Fibroblast of skin of left biceps (primary cell): ENCODE data around the gene GPR151.

Experiments used
- DNase-seq, 2 experiments: peaks; one replicate each; pipeline ENCODE4 v3.0.0-alpha.2; 2013; ENCODE audit warnings: low read depth in 2 of 2

GPR151 gene

GRCh38 chr5:146520731-146521130, 4.7 kb upstream of the GPR151 start:
- DNase-seq = no peak

- no peak for DNase-seq
These were observed 3.6 kb upstream of the GPR151 start for GRCh38 chr5:146519554-146519953.

GRCh38 chr5:146515473-146516150, 378 bp downstream of the GPR151 start:
- DNase-seq = no peak

- DNase-seq = no peak
These were observed 1.4 kb downstream of the GPR151 start for GRCh38 chr5:146514575-146514974.

- DNase-seq = no peak
These were observed 2.5 kb downstream of the GPR151 start for GRCh38 chr5:146513462-146513861.

- peak; percentile 8 to 11 for DNase-seq
These were observed 5.3 kb downstream of the GPR151 start for GRCh38 chr5:146510559-146511125.

GRCh38 chr5:146507428-146507827, 8.6 kb downstream of the GPR151 start:
- DNase-seq = no peak

GRCh38 chr5:146499680-146500079, 16.3 kb downstream of the GPR151 start:
- no peak for DNase-seq

- no peak for DNase-seq
These were observed 21.3 kb downstream of the GPR151 start for GRCh38 chr5:146494656-146495055.

- DNase-seq = no peak
These were observed 25.7 kb downstream of the GPR151 start for GRCh38 chr5:146490089-146490843.

- no peak for DNase-seq
These were observed 31.1 kb downstream of the GPR151 start for GRCh38 chr5:146484714-146485391.

- no peak for DNase-seq
These were observed 33.2 kb downstream of the GPR151 start for GRCh38 chr5:146482775-146483174.

GRCh38 chr5:146475906-146476305, 40.1 kb downstream of the GPR151 start:
- no peak for DNase-seq

GRCh38 chr5:146475190-146475780, 40.7 kb downstream of the GPR151 start:
- DNase-seq = no peak

- DNase-seq = no peak
These were observed 41.9 kb downstream of the GPR151 start for GRCh38 chr5:146474065-146474464.

- no peak for DNase-seq
These were observed 48.2 kb downstream of the GPR151 start for GRCh38 chr5:146467760-146468159.

GRCh38 chr5:146466521-146467349, 49.3 kb downstream of the GPR151 start:
- DNase-seq = no peak

- no peak for DNase-seq
These were observed 52.5 kb downstream of the GPR151 start for GRCh38 chr5:146463446-146463845.
